Activated T-cell treated with anti-CD3 and anti-CD28 coated beads, Interleukin-2, amount 50 U/mL, for 24 hours (primary cell): ENCODE data around the gene FAM163A.

Experiments used
- DNase-seq: peaks from one replicate; pipeline ENCODE4 v3.0.0-alpha.2; 2020
- H3K27ac Mint-ChIP-seq: 2 replicates; pipeline ENCODE4 v1.8.0; 2020; ENCODE audit warnings: mild to moderate bottlenecking, mixed read lengths
- H3K27me3 Mint-ChIP-seq: 2 replicates; pipeline ENCODE4 v1.8.0; 2020; ENCODE audit warnings: mixed read lengths
- H3K36me3 Mint-ChIP-seq: 2 replicates; pipeline ENCODE4 v1.8.0; 2020; ENCODE audit warnings: low read depth, mixed read lengths
- H3K4me1 Mint-ChIP-seq: 2 replicates; pipeline ENCODE4 v1.8.0; 2020; ENCODE audit warnings: low read depth, mixed read lengths
- H3K4me3 Mint-ChIP-seq: 2 replicates; pipeline ENCODE4 v1.8.0; 2020; ENCODE audit warnings: mild to moderate bottlenecking, moderate library complexity, mixed read lengths
- H3K9me3 Mint-ChIP-seq: 2 replicates; pipeline ENCODE4 v1.8.0; 2020; ENCODE audit warnings: mixed read lengths

The FAM163A gene

GRCh38 chr1:179856296-179856695 is 113.2 kb downstream of the FAM163A start:
- Mint-ChIP-seq H3K36me3 (peaks cover 79% of the 10 kb centered on the region), H3K4me1 (peaks cover 2% of the 10 kb centered on the region), H3K27me3 (no peaks in the 10 kb centered on the region), H3K4me3 (no peak overlapping the region), H3K27ac (no peak overlapping the region), H3K9me3 (no peaks in the 10 kb centered on the region)
- no peak for DNase-seq

- DNase-seq, result no peak
- H3K36me3 Mint-ChIP-seq, result peaks cover 79% of the 10 kb centered on the region
- peaks cover 2% of the 10 kb centered on the region for H3K4me1 Mint-ChIP-seq
- no peaks in the 10 kb centered on the region for H3K9me3 Mint-ChIP-seq
- H3K27me3 Mint-ChIP-seq, result no peaks in the 10 kb centered on the region
- H3K4me3 Mint-ChIP-seq, result no peak overlapping the region
- H3K27ac Mint-ChIP-seq, result no peak overlapping the region
Measured at GRCh38 chr1:179857009-179857408, 113.9 kb downstream of the FAM163A start.

DNA sequence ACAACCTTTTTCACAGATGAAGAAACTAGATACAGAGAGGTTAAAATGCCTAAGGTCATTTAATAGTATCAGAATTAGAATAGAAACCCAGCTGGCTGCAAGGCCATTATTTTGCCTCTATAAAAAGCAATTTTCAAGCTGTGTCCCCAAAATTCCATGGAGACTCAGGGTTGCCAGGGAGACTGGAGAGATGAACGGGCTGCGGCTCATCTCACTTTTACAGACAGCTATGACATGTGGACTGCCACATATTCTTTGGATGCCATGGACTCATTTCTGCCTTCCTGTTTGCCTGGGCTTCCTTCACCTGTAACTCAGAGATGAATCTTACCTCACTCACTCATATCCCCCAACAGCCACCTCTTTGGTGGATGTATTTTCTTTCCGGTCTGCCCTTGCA is 117.6 kb downstream of the FAM163A start:
- no peak overlapping the region for H3K27ac Mint-ChIP-seq
- H3K4me3 Mint-ChIP-seq, result no peak overlapping the region
- H3K27me3 Mint-ChIP-seq, result no peaks in the 10 kb centered on the region
- DNase-seq, result no peak
- H3K4me1 Mint-ChIP-seq, result no peaks in the 10 kb centered on the region
- peaks cover 80% of the 10 kb centered on the region for H3K36me3 Mint-ChIP-seq
- H3K9me3 Mint-ChIP-seq, result no peaks in the 10 kb centered on the region

GRCh38 chr1:179865377-179865776 is 122.3 kb downstream of the FAM163A start:
- no peak overlapping the region for H3K27ac Mint-ChIP-seq
- H3K36me3 Mint-ChIP-seq, result peaks cover 87% of the 10 kb centered on the region
- DNase-seq, result no peak
- peaks cover 5% of the 10 kb centered on the region for H3K4me1 Mint-ChIP-seq
- H3K27me3 Mint-ChIP-seq, result no peaks in the 10 kb centered on the region
- no peak overlapping the region for H3K4me3 Mint-ChIP-seq
- no peaks in the 10 kb centered on the region for H3K9me3 Mint-ChIP-seq
